Activated CD4-positive, alpha-beta T cell treated with anti-CD3 and anti-CD28 coated beads for 48 hours (primary cell): ENCODE measurements around the gene KITLG.
A peak's percentile ranks its signal among the peaks of the same experiment; 100 is the strongest.
"Not testable (repeated sequence)": the region's sequence is repeated elsewhere in the genome, so short reads cannot be mapped to it uniquely, and the experiment has no call there.

Experiments used
- DNase-seq: peaks from one replicate; pipeline ENCODE4 v3.0.0-alpha.2; 2020

KITLG gene, protein sequence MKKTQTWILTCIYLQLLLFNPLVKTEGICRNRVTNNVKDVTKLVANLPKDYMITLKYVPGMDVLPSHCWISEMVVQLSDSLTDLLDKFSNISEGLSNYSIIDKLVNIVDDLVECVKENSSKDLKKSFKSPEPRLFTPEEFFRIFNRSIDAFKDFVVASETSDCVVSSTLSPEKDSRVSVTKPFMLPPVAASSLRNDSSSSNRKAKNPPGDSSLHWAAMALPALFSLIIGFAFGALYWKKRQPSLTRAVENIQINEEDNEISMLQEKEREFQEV

DNA sequence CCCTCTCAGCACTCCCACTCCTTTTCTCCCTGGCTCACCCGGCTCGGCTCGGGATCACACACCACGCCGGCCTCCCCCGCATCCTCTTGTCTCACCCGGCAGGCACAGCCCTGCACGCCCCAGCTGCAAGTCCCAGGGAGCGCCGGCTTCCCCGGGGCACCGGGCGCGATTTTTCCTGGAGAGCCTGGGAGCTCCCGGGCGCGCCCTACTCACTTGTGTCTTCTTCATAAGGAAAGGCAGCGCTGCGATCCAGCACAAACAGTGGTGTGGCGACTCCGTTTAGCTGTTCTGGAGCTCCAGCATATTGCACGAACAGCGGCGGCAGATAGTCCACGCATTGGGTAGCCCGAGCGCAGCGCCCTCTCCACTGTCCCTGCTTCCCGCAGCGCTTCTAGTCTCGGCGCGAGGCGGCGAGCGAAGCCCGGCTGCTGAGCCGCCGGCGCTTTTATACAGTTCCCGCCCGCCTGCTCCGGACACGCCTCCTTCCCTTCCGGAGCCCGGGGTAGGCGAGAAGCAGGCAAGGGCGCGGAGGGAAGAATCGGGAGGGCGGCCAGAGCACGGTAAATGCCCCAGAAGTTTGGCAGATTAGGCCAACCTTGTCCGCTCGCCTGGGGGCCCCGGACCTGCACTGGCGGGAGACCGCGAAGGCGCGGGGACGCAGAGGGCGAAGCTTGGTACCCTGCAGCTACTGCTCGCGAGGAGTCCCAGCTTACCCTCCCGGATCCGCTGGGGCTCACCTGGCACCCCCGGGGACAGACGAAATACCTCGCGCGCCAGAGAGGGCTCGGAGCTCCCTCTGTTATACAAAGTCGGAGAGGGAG is at the start of gene KITLG:
Gene KITLG (minus strand): TSS at position 421 of the 821 bp plus-strand sequence. CDS start 193 bp downstream, at position 228.
- DNase-seq: peak; percentile 49

DNA sequence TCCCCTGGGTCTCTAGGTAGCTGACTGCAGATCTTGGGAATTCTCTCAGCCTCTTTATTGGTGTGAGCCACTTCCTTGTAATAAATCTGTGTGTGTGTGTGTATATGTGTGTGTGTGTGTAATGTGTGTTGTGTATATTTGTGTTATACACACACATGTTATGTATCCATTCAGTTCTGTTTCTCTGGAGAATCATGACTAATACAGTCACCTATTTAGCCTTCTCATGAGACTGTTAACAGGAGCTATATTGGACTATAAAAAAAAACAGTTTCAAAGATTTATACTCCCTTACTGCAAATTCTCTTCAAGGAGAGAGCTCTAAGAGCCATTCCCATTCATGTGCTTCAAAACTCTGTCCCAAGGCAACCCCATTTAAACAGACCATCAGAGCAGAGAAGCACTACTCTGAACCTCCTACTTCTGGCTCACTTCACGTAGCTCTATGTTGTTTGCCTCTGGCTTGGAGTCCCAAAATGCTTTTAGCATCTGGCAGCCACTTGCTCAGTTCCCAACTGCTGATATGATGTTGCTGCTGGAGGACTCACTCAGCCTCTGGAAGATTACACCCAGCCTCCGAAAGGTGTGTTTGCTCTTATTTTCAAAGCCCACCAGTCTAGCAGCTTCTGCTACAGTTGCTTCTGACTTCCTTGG is 48.7 kb upstream of the KITLG start:
- DNase-seq: no peak

DNA sequence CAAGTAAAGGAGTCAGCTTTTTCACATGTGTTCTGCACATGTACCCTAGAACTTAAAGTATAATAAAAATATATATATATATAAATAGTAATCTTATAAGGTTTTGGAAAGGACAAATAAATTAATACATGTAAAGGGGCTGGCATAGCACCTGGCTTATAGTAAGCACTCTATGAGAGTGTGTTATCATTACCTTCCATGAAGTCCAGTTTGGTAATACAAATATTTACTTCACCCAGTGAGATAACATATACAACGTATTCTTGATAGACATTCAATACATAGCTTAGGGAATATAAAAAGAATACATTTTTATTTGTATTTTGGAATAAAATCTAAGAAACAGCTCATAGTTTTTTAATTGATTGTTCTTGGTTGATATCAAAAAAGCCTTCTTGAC is 47.8 kb upstream of the KITLG start:
- not testable (repeated sequence) for DNase-seq

DNA sequence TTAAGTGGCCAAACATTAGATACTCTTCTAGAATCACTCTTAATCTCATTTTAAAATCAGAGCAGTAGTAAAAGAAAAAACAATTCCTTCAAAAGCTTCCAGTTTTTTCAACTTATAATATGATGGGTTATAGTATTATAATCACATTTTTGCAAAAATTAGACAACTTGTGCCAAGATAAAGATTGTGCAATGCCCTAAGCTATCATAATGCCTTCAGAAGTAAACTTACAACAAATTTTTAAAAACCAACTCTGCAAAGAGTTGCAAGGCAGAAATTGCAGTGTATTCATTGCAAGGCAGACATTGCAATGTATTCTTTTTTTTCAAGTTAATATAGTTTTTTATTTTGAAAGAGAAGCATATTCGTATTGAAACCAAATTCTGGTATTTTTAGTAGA is 47.2 kb upstream of the KITLG start:
- no peak for DNase-seq

DNA sequence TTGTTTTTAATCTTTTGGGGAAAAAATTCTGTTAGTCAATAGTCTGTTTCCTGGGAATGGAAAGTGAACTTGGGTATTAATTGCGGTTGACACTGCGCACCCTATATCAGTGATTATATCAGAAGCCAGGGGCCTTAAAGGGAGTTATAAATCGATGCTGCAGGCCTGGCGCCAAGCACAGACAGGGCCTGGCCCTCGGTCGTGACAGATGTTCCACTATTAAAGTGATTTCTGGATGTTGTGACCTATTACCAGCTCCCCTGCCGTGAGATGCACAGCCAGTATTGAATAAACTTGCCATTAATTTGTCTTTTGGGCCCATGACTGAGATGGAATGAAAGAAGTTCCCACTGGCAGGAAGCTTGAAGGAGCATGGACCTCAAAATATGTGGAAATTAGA is 45.1 kb upstream of the KITLG start:
- no peak for DNase-seq

DNA sequence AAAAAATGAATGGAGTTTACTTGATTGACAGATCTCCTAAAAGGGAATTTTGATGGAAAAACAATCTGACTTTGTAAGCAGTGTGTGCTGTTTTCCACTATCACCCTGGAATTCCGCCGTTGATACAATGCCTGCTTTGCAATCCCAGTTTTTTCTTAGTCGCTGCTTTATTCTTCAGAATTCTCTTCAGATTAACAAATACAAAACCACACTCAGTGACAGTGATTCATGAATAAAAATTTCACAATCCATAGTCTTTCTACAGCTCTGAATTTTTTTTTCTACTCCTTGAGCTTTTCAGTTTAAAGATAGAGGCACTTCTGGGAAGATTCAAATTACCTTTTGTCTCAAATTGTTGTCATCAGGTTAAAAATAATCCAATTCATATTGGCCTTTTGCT is 44.6 kb upstream of the KITLG start:
- no peak for DNase-seq

DNA sequence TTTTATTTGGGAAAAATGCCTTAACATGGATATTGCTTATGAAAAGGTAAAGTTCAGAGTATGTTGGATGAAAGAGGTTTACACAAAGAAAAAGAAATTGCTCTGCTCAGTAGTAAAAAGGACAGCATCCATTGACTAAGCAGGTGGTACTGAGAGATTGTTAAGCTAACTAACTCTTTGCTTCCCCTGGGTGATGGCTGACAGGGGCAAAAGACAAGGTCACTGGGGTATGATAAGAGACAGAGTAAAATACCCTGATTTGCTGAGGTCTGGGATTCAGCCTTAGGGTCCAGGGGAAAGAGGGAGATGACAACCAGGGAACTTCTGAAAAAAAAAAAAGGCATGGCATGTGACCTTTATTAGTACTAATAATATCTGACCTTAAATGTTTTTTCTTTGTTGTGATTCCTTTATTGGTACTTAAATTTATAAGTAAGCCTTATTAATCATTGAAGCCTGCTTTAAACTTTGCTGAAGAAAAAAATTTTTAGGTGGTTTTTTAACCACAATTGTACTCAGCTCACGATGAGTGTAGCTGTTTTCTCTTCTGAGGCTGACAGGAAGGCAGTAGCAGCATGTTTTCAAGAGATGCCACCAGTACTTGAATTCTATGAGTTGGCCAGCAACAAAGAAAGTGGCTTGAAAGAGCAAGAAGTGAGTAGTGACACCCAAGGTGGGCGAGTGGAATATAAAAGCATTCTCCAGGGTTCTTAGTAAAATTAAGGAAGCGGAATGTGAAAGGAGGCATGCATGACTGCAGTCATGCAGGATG is 43.7 kb upstream of the KITLG start:
- no peak for DNase-seq

DNA sequence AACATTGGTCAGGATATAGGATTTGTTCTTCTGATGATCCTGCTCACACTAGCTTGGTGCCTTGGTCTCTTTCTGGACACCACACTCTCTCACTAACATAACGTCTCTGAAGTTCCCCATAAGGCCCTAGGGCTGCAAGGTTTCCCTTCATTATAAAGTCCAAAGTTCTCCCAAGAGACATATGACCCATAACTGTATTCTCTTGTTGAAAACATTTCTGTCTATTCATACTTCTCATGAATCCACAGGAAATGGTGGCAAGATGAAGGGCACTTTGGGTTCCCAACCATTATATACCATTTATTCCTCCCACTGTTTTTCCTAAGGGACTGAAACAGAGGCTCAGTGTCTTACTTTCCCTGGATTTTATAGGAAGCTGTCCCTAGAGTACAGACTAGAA is 37.1 kb upstream of the KITLG start:
- no peak for DNase-seq

DNA sequence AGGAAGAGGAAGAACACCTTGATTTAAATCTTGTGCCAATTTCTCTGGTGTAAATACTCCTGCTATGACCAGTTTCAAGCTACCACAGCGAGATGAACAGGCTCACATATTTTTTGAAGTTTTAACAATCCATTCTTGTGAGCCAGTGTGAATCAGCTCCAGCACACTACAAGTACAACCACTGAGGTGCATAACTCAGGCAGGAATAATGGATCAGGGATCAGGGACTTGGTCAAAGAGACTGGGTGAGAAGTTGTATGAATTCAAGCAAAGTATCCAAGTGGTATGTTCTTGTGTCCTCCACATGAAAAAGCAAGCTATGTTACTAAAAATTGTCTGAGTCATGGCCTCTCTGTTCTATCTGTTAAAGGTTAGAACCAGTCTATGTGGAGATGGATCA is 35.2 kb upstream of the KITLG start:
- no peak for DNase-seq

DNA sequence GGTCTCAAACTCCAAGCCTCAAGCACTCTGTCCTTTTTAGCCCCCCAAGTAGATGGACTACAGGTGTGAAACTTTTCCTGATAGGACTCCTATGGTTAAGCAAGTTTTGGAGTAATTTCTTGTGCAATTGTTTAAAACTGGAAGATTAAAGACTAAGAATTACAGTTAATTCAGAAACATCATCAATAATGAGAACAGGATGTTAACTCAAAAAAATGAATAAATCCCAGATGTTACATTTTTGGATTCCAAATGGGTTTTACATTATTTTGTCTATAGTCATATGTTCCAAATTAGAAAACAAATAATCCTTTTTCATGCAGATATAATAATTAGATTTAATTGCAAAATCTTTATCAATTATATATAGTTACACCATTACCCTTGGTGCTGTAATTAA is 24.4 kb upstream of the KITLG start:
- no peak for DNase-seq

DNA sequence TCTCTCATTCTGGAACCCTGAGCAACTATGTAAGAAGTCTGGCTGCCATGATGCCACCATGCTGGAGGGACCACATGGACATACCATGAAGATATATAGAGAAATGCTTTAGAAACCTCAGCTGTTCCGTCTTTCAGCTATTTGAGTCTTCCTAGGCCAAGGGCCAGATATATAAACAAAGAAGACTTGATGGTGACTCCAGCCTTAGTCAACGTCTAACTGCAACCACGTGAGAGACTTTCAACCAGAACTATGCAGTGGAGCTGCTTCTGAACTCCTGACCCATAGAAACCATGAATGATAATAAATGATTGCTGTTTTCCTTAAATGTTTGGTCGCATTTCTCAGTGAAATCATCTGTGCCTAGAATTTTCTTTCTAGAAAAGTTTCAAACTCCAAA is 20.0 kb upstream of the KITLG start:
- DNase-seq: no peak

DNA sequence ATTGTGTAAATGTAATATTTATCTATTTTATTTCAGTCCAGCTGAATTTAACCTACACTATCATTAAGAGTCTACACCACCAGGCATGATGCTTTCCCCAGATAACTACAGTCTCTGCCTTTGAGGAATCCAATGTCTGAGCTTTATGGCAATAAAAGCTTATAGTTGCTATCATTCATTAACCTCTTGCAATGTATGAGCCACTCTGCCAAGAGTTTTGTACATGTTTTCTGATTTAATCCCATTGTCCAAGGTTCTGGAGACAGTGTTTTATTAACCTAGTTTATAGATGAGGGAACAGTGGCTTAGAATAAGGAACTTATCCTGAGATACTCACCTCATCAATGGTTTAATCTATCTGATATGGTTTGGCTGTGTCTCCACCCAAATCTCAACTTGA is 17.1 kb upstream of the KITLG start:
- no peak for DNase-seq

DNA sequence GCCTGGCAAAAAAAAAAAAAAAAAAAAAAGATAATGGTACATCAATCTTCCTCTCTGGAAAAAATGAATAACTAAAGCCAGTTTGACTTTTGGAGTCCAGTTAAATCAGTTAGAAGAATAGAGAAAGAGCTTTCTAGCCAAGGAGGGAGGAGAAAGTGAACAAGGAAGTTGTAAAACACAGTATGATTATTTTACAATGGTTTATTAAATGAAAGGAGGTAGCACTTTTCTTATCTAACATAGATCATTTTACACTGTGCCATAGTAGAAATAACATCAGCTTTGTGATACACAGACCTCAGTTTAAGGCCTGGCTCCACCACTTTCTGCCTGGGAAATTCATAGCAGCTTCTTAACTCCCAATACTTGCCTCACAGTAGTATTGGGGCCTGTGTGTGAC is 15.4 kb upstream of the KITLG start:
- DNase-seq: no peak

DNA sequence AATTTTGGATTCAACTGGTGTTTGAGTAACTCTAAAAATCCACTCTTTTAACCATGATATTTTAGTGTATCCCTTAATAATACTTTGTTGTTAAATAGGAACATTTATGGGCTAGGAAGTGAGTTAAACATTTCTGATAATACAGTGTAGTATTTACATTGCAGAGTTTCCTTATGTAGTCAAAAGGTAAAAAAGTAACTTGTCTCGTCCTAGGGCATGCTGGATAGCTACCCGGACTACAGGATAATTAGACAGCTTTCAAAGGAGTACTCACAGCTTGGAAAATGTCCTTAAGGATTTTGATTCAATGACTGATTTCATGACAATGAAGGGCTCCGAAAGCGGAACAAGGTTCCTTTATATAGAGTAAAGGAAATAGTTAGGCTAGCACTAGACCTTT is 14.5 kb upstream of the KITLG start:
- no peak for DNase-seq

DNA sequence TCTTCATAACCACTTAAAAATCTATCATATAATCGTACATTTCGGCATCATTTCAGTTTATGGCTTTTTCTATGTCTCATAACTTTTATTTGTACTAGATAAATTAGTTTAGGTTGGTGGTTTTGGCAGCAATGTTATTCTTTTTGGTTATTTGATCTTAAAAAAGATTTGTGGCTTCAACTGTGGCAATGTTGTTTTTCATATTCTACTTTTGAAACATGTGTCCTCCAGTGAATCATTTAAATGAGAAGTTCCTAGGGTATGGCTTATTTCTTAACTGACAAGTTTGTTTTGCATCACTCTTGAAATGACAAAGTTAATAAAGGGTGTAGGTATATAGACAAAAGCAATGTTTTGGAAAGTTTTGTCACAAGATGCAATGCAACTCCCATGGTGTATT is 11.1 kb upstream of the KITLG start:
- DNase-seq: no peak

DNA sequence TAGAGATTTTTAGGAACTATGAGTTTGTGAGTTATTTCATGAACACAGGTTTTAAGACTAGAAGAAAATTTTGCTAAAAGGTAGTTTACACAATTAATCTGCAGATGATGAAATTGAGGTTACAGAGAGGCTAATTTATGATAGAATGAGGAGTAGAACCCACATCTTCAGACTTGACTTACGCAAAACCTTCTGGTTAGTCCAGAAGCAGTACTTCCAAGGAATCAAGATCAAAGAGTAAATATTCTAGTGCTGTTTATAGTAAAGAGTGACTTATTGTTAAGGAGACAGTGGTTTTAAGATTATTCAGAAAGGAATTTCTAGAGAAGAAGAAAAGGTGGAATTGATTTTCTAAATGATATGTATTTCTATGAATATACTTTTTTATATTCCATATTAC is 10.6 kb upstream of the KITLG start:
- no peak for DNase-seq

DNA sequence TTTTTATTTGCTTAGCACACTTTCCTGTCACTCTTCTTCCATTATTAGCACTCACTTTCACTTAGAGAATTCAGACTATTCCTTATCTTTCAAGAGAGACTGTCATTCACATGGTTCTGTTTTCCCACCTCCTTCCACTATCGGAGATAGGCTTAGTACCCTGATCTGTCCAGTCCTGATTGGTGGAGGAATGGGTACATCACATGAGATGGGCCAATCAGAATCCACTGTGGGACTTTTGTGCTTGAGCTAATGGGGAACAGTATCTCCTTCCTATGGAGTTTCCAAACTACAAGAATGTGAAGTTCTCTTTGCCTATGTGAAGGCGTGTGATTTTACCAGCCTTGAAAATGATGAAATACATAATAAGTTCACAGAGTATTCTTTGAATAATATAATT is 4.8 kb upstream of the KITLG start:
- no peak for DNase-seq

DNA sequence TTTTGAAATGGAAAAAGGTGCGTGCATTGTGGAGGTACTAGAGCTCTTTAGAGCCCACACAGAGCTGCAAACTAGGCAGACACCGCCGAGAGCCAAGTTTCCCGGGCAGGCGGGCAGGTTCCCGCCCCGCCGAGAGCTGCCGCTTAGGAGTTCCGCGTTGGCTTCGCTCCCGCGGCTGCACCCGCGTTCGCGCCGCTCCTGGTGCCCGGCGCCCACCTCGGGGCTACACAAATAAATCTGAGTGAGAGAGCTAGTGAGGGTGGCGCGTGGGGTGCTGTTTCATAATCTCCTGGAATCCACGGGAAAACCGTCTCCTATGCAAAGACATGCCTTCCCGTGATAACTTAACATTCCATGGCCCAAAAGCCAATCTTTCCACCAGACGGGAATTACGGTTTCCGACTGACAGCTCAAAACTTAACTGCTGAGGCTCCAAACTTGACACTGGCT is 645 bp downstream of the KITLG start:
- no peak for DNase-seq

DNA sequence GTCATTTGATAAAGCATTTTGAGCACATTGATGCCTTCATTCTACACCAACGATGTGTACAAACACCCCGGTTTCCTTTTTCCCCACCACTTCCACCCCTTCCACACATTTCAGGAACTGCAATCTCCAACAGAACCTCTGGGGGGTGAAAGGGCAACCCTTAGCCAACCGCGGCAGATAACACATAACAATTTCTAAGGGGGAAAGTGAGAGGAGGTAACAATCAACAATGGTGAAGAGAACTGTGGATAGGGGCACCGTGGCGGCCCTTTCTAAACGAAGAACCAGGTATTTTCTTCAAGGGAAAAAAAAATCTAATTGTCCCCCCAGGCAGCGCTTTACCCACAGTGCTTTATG is 1.1 kb downstream of the KITLG start:
- DNase-seq: no peak

DNA sequence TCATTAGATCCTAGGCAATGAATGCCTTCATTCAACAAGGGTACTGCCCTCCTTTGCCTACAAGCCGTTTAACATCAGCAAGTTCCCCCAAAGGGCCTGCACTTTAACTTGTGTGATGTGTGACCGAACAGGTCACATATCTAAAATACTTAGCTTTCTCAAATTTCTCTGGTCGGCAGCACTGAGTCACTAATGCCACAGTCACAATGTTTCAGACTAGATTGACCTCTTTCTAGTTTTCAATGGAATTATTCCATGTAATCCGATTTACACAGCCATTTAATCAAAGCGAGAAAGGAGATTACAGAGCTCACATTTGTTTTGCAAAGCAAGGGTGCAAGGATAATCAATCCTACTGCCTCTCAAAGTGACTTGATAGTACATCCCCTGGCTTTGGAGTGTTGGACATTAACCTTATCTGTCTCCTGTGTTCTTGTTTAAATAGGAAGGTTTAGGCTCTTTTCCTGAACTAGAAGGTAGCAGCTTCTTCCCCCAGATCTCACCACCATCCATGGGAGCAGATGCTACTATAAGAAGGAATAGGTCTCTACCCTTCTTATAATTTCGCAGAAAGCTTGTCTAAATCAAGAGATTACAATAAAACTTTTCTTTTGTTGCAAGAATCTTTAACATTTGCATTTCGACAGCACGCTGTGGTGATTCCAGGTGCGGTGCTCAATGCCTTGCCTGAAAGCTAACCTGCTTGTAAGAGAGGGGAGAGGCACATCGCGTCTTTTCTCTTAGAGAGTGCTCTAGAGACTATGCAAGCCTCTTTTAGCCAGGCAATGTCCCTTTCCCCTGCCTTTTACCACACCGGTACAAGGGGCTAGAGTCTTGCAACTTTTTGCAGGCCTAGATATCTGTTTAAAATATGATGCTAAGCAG is 1.8 kb downstream of the KITLG start:
- DNase-seq: no peak

DNA sequence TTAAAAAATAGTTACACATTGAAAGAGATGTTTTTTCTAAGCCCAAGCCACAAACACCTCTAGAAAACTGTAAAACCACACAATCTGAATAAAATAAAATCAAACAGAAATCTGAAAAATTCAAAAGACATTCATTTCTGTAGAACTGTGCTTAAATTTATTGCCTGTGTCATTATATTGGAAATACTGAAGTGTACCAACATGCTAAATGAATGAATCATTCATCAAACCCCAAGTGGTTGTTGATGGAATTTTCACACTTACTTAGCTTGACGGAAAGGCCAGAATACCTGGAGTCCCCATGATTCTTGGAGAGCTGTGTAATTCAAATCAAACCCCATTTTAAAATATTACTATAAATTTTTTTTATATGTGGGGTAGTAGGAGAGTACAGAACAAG is 2.7 kb downstream of the KITLG start:
- no peak for DNase-seq

DNA sequence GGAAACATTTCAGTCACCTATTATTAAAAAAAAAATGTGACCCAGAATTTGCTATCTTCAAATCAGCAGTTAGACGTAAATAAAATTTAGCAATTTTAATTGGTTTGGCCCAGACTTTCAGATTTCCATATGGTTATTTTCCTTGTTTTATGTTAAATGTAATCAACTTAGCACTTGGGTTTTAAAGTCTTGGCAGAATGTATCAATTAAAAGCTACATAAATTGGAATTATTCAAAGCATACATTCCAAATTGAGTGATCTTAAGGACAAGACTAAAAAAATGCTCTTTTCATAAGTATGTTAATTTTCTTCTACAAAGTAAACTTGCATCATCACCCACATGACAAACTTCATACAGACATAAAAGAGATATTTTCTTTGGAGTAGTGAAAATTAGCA is 3.4 kb downstream of the KITLG start:
- no peak for DNase-seq
